WERI-Rb-1 (cell line): ENCODE data around the gene MCOLN1.

ENCODE experiments used
- DNase-seq: peaks from one replicate; pipeline ENCODE4 v3.0.0-alpha.2; 2020
- H3K27ac ChIP-seq: fragments of 250-450 bp; sonication (Bioruptor Pico); 2 replicates; pipeline ENCODE4 v1.5.1; 2020; ENCODE audit warnings: mild to moderate bottlenecking, moderate library complexity
- H3K27me3 ChIP-seq: fragments of 250-450 bp; sonication (Bioruptor Pico); 2 replicates; pipeline ENCODE4 v1.5.1; 2021; ENCODE audit warnings: mild to moderate bottlenecking, low read depth, moderate library complexity; ENCODE audit not compliant: insufficient read depth, severe bottlenecking
- H3K36me3 ChIP-seq: fragments of 250-450 bp; sonication (Bioruptor Pico); 2 replicates; pipeline ENCODE4 v1.5.1; 2020; ENCODE audit warnings: mild to moderate bottlenecking, moderate library complexity
- H3K4me3 ChIP-seq: 2 replicates; pipeline ENCODE4 v1.5.1; 2011; ENCODE audit warnings: low read depth, mild to moderate bottlenecking, control low read depth, low read length
- H3K9me3 ChIP-seq: fragments of 250-450 bp; sonication (Bioruptor Pico); 2 replicates; pipeline ENCODE4 v1.5.1; 2021; ENCODE audit warnings: mild to moderate bottlenecking, moderate library complexity; ENCODE audit not compliant: severe bottlenecking
- CTCF ChIP-seq: IDR thresholded peaks from 2 replicates; pipeline ENCODE4 v1.5.1; 2011; ENCODE audit warnings: low read depth, mild to moderate bottlenecking, control low read depth, inconsistent platforms, low read length

The MCOLN1 gene

DNA sequence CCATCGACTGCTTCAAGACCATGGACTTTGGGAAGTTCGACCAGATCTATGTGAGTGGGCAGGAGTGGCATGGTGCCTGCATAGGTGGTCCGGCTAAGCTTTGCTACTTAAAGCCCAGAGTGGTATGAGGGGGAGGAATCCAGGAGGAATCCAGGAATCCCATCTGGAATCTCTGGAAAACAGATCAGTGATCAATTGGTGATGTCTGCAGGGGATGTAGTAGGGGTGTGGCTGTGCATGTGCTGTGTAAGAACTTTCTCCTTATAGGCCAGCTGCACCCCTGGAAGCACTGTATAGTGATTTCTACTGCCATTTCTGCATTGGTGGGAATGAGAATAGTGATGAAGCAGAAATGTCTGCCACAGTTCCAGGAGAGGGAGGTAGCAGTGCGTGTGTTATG lies 36.7 kb downstream of the MCOLN1 start:
- no peak for TF ChIP-seq CTCF
- Histone ChIP-seq H3K27me3 (no peaks in the 10 kb centered on the region), H3K9me3 (no peaks in the 10 kb centered on the region), H3K4me3 (no peak overlapping the region), H3K36me3 (peaks cover 4% of the 10 kb centered on the region), H3K27ac (no peak overlapping the region)
- DNase-seq, result no peak

DNA sequence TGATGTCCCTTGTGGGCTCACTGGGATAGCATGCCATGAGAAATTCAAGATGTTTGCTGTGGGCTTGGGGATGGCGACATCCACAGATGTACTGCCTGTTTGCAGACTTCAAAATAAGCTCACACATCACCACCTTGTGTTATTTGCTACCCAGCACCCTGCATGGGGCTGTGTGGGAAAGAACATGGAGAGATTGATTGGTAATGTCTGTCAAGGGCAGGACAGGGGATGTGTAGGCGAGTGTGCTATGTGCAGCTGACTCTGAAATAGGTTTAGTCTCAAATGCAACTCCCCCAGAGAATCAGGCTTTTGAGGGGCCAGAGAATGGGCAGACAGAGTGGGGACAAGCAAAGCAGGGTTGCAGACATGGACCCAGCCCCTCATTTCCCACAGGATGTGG lies 37.8 kb downstream of the MCOLN1 start:
- DNase-seq, result no peak
- Histone ChIP-seq H3K36me3 (peaks cover 4% of the 10 kb centered on the region), H3K4me3 (no peak overlapping the region), H3K27me3 (no peaks in the 10 kb centered on the region), H3K9me3 (no peaks in the 10 kb centered on the region), H3K27ac (no peak overlapping the region)
- TF ChIP-seq CTCF, result no peak

DNA sequence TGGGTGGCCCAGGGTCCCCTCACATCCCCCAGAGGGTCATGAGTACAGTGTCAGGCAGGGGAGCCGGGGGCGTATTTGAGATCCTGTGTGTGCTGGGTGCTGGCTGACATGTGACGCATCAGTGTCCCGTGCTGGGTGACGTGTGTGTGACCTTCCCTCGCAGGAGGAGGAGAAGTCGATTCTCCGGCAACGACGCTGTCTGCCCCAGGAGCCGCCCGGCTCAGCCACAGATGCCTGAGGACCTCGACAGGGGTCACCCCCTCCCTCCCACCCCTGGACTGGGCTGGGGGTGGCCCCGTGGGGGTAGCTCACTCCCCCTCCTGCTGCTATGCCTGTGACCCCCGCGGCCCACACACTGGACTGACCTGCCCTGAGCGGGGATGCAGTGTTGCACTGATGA lies 38.9 kb downstream of the MCOLN1 start:
- TF ChIP-seq CTCF, result no peak
- Histone ChIP-seq H3K27me3 (no peaks in the 10 kb centered on the region), H3K27ac (no peak overlapping the region)

DNA sequence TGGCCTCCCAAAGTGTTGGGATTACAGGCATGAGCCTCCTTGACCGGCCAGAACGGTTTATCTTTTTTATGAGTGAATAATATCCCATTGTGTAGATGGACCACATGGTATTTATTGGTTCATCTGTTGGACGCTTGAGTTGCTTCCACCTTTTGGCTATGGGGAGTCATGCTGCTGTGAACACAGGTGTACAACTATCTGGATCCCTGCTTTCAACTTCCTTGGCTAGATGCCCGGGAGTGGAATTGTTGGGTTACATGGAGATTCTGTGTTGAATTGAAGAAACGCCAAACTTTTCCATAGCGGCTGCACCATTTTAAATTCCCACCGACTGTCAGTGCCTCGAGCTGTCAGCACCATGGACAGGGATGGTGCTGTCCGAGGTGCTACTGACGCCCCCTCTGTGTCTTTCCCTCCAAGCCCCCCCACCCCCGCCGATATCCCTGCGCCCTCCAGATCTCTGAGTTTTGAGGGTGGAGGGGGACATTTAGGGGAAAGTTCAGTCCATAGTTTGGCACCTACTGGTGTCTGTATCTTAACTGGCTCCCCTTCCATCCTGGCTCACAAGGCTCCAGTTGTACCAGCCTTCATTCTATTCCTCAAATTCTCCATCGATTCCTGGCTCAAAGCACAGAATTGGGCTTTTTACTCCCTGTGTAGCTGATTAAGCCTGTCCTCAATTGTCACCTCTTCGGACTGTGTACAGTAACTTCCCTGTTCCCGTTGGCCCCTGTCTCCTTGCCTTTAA lies 40.4 kb downstream of the MCOLN1 start:
- H3K36me3 ChIP-seq, result no peaks in the 10 kb centered on the region; the same call in 1 of the 2 replicates
- H3K9me3 ChIP-seq, result no peaks in the 10 kb centered on the region
- H3K27ac ChIP-seq, result no peak overlapping the region
- TF ChIP-seq CTCF, result no peak
- H3K4me3 ChIP-seq, result no peak overlapping the region
- no peaks in the 10 kb centered on the region for H3K27me3 ChIP-seq
- no peak for DNase-seq

More for the DNA sequence above, 38.9 kb downstream of the MCOLN1 start:
- DNase-seq, result no peak
- no peak overlapping the region for H3K4me3 ChIP-seq
- H3K36me3 ChIP-seq, result peaks cover 4% of the 10 kb centered on the region
- H3K9me3 ChIP-seq, result no peaks in the 10 kb centered on the region

DNA sequence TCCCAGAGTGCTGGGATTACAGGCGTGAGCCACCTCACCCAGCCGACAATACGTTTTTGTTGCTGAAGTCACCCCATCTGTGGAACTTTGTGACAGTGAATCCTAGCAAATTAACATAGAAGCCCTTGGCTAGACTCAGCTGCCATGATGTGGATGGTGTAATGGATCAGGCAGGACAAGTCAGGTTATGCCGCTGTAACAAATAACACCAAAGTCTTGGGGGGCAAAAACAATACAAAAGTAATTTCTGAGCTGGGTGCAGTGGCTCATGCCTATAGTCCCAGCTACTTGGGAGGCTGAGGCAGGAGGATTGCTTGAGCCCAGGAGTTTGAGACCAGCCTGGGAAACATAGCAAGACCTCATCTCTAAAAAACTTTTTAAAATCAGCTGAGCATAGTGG lies 42.4 kb downstream of the MCOLN1 start:
- no peaks in the 10 kb centered on the region for H3K9me3 ChIP-seq
- DNase-seq, result no peak
- TF ChIP-seq CTCF, result no peak
- no peaks in the 10 kb centered on the region for H3K36me3 ChIP-seq
- no peak overlapping the region for H3K4me3 ChIP-seq
- H3K27ac ChIP-seq, result no peak overlapping the region
- H3K27me3 ChIP-seq, result no peaks in the 10 kb centered on the region

DNA sequence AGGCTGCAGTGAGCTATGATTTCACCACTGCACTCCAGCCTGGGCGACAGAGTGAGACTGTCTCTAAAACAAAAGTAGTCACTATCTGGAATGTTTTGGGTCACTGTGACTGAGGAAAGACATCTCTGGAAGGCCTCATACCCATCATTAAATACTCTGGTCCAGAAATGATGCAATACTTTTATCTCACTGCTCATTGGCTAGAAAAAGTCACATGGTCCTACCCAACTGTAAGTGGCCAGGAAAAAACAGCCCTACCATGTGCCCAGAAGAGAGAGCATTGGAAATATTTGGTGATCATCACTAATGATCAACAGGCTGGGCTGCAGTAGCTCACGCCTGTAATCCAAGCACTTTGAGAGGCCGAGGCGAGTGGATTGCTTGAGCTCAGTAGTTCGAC lies 42.9 kb downstream of the MCOLN1 start:
- no peak for TF ChIP-seq CTCF
- H3K9me3 ChIP-seq, result no peaks in the 10 kb centered on the region
- no peak for DNase-seq
- no peak overlapping the region for H3K27ac ChIP-seq
- no peak overlapping the region for H3K4me3 ChIP-seq
- H3K27me3 ChIP-seq, result no peaks in the 10 kb centered on the region
- no peaks in the 10 kb centered on the region for H3K36me3 ChIP-seq
